Pons (tissue), 1 donor: ENCODE measurements around the gene RANBP2.
"Not testable (repeated sequence)": the region's sequence is repeated elsewhere in the genome, so short reads cannot be mapped to it uniquely, and the experiment has no call there.

ENCODE experiments used
- DNase-seq: peaks from one replicate; pipeline ENCODE4 v3.0.0-alpha.2; 2016; ENCODE audit warnings: low spot score

The RANBP2 gene

DNA sequence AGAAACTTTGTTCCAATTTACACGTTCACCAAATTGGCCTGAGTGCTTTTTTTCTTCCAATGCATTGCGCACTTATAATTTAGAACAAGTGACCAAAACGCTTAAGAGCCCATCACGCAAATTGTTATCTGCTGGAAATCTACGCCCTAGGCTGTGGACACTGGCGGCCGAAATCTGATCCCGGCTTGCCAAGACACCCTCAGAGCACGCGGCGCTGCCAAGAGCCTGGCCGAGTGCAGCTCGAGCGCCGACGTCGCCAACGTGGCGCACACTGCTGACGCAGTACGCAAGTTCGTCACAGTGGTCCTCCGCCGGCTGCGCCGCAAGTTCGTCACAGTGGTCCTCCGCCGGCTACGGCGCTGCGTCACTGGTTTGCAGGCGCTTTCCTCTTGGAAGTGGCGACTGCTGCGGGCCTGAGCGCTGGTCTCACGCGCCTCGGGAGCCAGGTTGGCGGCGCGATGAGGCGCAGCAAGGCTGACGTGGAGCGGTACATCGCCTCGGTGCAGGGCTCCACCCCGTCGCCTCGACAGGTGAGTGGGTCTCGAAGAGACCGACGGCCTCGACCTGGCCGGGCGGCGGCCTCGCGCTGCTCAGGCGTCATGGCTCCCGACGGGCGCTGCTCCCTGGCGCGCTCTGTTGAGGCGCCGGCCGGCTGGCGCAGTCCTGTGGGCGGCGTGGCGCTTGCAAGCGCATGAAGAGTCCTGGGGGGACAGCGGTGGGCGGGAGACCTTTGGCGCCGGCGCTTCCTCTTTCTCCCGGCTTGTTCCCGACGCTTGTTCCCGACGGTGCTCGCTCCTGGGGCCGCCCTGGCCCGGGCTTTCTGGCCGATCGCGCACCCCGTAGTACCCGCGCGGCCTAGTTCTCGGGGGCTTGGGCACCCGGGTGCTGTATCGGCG, at the start of gene RANBP2:
RANBP2 (plus strand) TSS at position 334 of the 896 bp plus-strand sequence; CDS start at position 459, 125 bp downstream.
- DNase-seq: peak; percentile 91

DNA sequence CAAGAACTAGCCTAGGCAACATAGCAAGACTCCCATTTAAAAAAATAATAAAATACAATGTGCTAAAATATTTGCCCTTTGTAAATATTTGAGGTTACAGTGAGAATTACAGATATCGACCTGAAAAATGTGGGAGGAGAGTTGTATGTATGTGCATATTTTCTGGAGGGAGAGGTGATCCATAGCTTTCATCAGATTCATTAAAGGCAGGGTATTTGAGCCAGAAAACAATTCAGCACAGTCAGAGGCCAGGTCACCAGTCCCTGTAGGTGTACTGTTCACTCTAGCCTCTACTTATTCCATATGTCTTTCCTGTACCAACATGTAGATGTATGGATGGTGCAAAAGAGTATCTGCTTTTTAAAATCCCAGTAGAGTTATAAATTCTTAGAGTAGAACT, 49.0 kb upstream of the RANBP2 start:
- DNase-seq: not testable (repeated sequence)

DNA sequence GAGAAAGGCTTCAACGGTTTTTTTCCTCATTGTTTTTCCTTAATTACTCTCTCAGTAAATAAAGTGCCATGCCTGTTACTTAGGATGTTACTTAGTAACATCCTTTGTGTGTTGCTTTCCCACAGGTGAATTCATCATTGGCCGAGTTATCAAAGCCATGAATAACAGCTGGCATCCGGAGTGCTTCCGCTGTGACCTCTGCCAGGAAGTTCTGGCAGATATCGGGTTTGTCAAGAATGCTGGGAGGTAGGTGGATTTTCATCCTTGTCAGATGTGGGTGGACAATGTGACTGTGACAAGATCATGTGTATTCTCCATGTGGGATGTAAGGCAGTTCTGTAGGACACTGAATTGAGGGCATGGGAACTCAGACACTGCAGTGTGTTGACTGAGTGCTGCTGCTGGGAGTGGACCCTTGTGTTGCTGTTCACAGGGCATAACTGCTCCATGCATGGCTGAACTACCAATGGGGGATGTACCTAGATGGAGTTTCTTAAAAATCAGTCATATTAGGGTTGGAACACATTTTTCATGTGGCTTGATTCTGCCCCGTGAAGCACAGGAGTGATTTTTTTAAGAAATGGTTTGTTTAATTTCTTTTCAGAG, 47.0 kb upstream of the RANBP2 start:
- not testable (repeated sequence) for DNase-seq

DNA sequence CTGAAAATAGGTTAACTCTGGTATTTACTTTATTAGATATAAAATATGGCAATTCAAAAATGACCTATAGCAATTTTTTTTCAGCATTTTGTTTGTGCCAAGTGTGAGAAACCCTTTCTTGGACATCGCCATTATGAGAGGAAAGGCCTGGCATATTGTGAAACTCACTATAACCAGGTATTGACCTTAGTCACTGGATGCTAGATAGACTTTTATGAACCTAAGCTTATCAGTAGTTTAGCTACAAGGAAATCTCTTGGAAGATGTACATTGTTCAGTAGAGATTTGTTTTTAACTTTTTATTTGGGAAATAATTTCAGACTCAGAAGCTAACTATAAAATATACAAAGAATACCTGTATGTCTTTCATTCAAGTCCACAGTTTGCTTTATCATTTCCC, 42.8 kb upstream of the RANBP2 start:
- DNase-seq: not testable (repeated sequence)

DNA sequence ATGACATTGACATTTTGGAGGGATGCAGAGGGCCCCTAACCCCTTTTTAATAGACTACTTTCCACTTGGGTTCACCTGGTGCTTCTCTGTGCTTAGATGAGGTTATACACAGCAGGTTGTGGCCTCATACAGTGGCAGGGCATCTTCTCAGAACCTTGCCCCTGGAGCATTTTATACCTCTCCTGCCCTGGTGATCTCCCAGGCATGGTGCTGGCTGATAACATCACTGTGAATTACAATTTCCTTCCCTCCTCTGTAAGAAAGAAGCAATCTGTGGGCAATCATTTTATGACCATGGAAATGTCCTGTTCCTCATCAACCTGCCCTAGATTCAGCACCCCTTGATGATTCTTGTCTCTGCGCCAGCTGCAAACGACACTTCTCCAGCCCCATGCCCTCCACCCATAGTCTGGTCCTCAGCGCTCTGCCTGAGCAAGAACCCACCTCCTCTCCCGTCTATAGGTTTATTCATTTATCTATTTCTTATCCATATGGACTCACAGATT, 42.0 kb upstream of the RANBP2 start:
- DNase-seq: not testable (repeated sequence)

DNA sequence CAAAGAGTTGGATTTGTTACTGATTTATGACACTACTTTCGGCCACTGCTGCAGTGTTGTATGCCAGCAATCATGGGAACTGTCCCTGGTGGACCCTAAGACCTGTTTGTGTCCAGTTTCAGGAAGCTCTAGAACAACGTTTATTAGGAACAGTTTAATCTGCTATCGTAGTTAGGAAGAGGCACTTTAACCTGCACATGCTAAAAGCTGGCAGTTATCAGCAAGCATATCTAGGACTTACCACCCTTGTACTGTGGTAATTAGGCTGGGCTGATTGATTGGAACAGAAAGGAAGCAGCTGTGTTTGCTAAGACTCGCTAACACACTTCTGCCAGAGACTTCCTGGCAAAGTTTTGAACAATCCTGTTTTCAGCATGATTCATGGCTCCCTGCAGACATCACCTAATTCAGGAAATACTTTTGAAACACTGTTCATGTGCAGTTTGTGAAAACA, 41.1 kb upstream of the RANBP2 start:
- DNase-seq: not testable (repeated sequence)

DNA sequence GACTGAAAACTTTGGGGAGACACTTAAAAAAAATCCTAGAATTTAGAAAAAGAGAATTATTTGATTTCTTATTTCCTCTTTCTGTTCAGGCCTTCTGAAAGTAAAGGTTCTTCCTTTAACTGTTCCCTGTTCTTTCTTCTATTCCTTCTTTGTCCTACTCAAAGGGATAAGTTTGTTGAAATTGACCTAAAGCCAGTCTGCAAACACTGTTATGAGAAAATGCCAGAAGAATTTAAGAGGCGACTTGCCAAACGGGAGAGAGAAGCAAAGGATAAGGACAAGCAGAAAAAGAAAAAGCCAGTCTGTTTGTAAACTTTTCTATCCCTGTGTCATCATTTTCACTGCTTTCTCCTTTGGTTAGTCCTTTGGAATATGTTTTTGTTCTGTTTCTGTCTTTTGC, 38.5 kb upstream of the RANBP2 start:
- not testable (repeated sequence) for DNase-seq

DNA sequence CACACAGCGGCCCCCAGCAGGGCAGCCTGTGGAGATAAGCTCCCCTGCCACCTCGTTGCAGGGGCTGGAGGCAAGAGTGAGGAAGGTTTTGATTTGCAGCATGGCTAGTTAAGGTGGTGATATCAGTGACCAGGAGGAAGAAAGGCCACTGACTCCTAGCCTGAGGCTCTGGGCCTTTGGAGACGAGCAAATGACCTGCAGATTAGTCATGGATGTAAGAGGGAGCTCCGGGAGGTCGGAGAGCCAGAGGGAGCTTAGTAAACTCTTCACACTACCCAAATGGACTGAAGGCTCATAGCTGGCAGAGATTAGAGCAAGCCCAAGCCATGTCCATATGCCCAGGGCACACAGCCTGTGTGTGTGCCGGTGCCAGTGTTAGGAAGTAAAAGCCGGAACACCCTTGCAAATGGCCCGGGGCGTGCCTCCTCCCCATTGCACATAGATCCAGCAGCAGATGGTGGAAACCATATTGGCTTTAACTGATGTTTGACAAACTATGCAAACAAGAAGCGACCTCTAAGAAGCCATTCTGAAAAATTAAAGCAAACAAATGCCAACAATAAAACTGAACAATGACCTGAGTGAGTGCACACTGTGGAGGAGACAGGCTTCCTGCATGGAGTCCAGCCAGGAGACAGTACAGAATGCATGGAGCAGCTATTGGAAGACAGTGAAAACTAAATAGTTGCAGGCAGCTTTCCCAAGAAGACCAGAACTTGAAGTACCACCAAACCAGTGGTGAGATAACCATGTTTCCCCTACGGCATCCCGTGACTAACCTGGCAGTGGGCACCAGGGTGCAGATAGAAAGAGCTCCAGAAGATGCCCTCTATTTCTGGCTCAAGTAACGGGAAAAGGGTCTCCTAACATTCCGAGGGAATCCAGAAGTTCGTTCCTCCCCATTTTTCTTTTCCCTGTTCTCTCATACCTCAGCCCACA, 30.2 kb upstream of the RANBP2 start:
- DNase-seq: not testable (repeated sequence)

DNA sequence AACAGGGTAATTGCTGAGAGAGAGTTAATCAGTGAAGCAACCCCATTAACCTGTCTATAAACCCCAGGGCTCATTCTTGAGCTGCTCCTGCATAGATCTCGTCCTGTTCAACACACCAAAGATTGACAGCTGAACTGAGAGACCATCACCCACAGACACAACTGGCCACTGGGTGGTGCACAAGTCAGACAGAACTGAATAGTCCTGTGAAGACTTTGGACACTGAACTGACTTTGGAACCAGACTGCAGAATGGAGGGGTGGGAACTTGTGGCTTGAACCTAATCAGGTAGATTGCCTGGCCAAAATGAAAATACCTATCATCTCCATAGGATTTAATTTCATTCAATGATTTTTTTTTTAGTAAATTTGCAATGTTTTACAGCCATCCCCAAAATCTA, 29.3 kb upstream of the RANBP2 start:
- not testable (repeated sequence) for DNase-seq

DNA sequence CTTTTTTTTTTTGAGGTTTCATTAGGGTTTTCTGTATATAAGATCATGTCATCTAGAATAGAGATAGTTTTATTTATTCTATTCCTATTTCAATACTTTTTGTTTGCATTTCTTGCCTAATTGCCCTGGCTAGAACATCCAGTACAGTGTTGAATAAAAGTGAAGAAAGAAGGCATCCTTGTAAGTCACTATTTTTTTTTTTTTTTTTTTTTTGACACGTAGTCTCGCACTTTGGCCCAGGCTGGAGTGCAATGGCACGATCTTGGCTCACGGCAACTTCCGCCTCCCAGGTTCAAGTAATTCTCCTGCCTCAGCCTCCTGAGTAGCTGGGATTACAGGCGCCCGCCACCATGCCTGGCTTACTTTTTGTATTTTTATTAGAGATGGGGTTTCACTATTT, 27.8 kb upstream of the RANBP2 start:
- DNase-seq: no peak

DNA sequence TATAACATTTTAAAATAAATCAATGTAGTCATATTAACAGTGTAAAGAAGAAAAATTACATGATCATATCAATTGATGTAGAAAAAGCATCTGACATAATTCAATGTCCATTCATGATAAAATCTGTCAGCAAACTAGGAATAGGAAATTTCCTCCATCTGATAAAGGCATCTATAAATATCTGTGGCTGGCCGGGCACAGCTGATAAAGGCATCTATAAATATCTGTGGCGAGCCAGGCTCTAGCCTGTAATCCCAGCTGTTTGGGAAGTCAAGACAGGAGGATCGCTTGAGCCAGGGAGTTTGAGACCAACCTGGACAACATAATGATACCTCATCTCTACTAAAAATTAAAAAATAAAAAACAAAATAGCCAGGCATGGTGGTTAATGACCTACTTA, 18.1 kb upstream of the RANBP2 start:
- no peak for DNase-seq

DNA sequence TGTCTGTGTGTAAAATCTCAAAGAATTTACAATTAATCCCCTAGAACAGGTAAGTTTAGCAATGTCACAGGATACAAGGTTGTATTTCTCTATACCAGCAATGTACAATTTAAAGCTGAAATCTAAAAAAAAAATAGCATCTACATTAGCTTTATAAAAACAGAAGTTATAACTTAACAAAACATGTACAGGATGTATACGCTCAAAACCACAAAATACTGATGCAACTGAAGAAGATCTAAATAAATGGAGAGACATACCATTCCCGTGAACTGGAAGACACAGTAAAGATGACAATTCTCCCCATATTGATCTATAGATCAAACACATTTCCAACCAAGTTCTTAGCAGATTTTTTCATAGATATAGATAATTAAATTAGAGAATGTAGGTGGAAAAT, 17.5 kb upstream of the RANBP2 start:
- DNase-seq: no peak

DNA sequence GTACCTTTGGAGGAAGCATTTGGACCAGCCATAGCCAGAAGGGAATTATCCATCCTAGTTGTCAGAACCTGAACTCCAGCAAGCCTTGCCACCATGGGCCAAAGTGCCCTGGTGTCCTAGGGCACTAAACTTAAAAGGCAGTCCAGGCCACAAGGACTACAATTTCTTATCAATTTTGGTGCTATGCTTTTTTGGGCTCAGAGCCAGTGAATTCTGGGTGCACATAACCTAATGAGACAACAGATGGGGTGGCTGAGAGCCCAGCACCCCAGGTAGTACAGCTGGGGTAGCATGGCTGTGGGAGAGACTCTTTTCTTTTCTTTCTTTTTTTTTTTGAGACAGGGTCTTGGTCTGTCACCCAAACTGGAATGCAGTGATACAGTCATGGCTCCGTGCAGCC, 14.4 kb upstream of the RANBP2 start:
- DNase-seq: no peak

DNA sequence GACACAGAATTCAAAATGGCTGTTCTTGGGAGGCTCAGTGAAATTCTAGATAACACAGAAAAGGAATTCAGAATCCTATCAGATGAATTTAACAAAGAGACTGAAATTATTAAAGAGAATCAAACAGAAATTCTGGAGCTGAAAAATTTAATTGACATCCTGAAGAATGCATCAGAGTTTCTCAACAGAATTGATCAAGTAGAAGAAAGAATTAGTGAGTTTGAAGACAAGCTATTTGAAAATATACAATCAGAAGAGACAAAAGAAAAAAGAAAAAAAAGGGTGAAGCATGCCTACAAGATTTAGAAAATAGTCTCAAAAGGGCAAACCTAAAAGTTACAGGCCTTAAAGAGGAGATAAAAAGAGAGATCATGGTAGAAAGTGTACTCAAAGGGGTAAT, 12.0 kb upstream of the RANBP2 start:
- DNase-seq: no peak

DNA sequence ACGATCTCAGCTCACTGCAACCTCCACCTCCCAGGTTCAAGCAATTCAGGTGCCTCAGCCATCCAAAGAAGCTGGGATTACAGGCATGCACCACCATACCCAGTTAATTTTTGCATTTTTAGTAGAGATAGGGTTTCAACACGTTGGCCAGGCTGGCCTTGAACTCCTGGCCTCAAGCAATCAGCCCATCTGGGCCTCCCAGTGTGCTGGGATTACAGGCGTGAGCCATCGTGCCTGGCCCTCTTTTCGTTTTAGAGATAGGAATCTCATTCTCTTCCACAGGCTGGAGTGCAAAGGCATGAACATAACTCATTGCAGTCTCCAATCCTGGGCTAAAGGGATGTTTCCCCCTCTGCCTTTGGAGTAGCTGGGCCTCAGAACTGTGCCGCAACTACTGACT, 2.3 kb upstream of the RANBP2 start:
- not testable (repeated sequence) for DNase-seq

DNA sequence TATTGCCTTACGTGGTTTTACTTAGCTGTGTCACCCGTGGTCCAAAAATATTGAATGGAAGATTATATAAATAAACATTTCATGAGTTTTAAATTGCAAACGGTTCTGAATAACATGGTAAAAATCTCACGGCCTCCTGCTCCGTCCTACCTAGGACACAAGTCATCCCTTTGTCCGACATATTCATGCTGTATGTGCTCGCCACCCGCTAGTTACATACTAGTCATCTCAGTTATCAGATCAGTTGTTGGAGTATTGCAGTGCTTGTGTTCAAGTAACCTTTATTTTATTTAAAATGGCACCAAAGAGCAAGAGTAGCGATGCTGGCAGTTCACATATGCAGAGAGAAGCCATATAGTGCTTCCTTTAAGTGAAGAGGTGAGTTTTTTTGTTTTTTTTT, 6.8 kb downstream of the RANBP2 start:
- DNase-seq: not testable (repeated sequence)

DNA sequence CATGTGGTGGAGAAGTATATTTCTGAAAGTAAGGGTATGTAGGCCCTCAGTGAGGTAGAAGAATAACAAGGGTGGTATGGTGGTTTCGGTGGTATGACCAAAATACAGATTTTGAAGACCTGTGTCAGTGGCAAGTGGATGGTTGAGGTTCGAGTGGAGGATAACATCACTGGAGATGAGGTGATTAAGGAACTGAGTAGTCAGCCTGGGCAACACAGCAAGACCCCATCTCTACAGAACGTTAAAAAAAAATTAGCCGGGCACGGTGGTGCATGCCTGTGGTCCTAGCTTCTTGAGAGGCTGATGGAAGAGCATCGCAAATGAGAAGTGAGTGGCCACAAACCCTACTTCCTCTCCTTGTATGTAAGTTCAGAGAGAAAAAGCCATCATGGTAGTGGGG, 15.4 kb downstream of the RANBP2 start:
- not testable (repeated sequence) for DNase-seq

DNA sequence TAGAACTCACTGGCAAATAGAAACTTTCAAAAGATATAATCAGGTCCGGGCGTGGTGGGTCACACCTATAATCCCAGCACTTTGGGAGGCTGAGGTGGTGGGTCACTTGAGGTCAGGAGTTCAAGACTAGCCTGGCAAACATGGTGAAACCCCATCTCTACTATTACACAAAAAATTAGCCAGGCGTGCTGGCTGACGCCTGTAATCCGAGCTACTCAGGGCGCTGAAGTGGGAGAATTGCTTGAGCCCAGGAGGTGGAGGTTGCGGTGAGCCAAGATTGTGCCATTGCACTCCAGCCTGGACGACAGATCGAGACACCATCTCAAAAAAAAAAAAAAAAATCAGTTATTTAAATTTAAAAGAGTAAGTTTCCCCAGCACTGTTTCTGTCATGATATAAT, 38.7 kb downstream of the RANBP2 start:
- DNase-seq: not testable (repeated sequence)

DNA sequence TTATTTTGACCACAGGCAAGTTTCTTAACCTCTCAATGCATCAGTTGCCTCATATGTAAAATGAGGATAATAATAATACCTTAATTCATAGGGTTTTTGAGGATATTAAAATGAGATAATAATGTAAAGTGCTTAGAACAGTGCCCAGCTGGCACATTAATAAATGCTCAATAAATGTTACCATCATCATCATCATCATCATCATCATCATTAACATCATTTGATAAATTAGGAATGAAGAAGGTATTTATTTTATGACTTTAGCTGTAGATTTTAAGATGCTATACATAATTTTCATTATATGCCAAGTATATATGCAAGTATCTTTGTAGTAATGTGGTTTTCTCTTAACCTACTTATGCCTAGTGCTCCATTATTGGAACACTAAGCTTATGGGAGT, 43.3 kb downstream of the RANBP2 start:
- DNase-seq: not testable (repeated sequence)

DNA sequence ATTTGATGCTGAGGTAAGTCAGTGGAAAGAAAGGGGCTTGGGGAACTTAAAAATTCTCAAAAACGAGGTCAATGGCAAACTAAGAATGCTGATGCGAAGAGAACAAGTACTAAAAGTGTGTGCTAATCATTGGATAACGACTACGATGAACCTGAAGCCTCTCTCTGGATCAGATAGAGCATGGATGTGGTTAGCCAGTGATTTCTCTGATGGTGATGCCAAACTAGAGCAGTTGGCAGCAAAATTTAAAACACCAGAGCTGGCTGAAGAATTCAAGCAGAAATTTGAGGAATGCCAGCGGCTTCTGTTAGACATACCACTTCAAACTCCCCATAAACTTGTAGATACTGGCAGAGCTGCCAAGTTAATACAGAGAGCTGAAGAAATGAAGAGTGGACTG, 47.4 kb downstream of the RANBP2 start:
- not testable (repeated sequence) for DNase-seq

DNA sequence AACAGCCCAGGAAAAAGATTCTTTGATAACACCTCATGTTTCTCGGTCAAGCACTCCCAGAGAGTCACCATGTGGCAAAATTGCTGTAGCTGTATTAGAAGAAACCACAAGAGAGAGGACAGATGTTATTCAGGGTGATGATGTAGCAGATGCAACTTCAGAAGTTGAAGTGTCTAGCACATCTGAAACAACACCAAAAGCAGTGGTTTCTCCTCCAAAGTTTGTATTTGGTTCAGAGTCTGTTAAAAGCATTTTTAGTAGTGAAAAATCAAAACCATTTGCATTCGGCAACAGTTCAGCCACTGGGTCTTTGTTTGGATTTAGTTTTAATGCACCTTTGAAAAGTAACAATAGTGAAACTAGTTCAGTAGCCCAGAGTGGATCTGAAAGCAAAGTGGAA, 48.6 kb downstream of the RANBP2 start:
- DNase-seq: not testable (repeated sequence)

DNA sequence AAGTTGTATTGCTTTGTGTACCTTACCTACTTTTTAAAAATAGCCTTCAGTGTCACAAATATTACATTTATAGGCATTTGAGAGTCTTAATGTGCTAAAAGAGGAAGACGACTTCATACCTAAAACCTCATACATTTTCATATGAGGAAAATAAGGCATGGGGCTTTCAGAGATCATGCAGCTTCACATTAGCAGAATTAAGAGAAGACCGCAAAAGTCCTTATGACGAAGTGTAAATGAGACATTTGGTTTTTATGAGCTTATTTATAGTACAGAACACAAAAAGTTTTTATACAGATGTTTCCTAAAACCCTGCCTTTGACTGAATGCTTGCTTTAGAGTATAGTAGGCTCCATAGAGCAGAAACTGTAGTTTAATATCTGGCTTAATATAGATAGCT, 57.2 kb downstream of the RANBP2 start:
- DNase-seq: no peak
